OCI-LY7 (cell line): ENCODE data around the gene ARL4A. TPM values are rescaled to one million over a fixed set of nuclear protein-coding genes. Genes with fewer than 3 reads are reported as not detected.
"Not testable (repeated sequence)": the region's sequence is repeated elsewhere in the genome, so short reads cannot be mapped to it uniquely, and the experiment has no call there.

Experiments
- BruUV-seq: library from RNA; stranded (reverse); fragments of 400-500 nt; replicated peaks from 2 replicates; lab custom pipeline; 2021; lab: Mats Ljungman, UMichigan
- CTCF ChIA-PET: fragments of 300-600 bp; sonication (Branson Sonifier 250); formaldehyde crosslinking; loops from one replicate; lab custom pipeline; 2022; ENCODE audit warnings: antibody characterized with exemption; ENCODE audit not compliant: unreplicated experiment; lab: Charles Lee
- POLR2A ChIA-PET: fragments of 300-600 bp; sonication (Branson Sonifier 250); formaldehyde crosslinking; loops from one replicate; lab custom pipeline; 2022; ENCODE audit warnings: antibody characterized with exemption; lab: Charles Lee
- DNase-seq: peaks from one replicate; pipeline ENCODE4 v3.0.0-alpha.2; 2015; ENCODE audit warnings: low spot score
- H2AFZ ChIP-seq: fragments of 200-600 bp; sonication (generic), shearing (Covaris generic); 2 replicates; pipeline ENCODE4 v1.6.1; 2014; ENCODE audit warnings: mild to moderate bottlenecking, antibody characterized with exemption, low read length, moderate library complexity
- H3K27ac ChIP-seq: fragments of 200-600 bp; sonication (generic); 2 replicates; pipeline ENCODE4 v1.5.1; 2014; ENCODE audit warnings: mixed run types, low read depth, mild to moderate bottlenecking, moderate library complexity, low read length, inconsistent platforms; ENCODE audit not compliant: poor library complexity, severe bottlenecking
- H3K36me3 ChIP-seq: fragments of 200-600 bp; sonication (generic); 2 replicates; pipeline ENCODE4 v1.6.1; 2014; ENCODE audit warnings: mild to moderate bottlenecking, antibody characterized with exemption, low read length, moderate library complexity, mixed read lengths; ENCODE audit not compliant: insufficient read depth
- H3K4me1 ChIP-seq: fragments of 200-600 bp; sonication (generic); 2 replicates; pipeline ENCODE4 v1.5.1; 2014; ENCODE audit warnings: mild to moderate bottlenecking, low read length; ENCODE audit not compliant: insufficient read depth, poor library complexity, severe bottlenecking
- H3K4me2 ChIP-seq: fragments of 200-600 bp; sonication (generic); 2 replicates; pipeline ENCODE4 v1.6.1; 2014; ENCODE audit warnings: mild to moderate bottlenecking, low read length
- H3K4me3 ChIP-seq: fragments of 200-600 bp; sonication (generic); 2 replicates; pipeline ENCODE4 v1.5.1; 2014; ENCODE audit warnings: mild to moderate bottlenecking, low read depth, low read length; ENCODE audit not compliant: poor library complexity, severe bottlenecking
- H3K79me2 ChIP-seq: fragments of 200-600 bp; sonication (generic); 2 replicates; pipeline ENCODE4 v1.6.1; 2016; ENCODE audit warnings: low read depth, mild to moderate bottlenecking, low read length, moderate library complexity, mixed read lengths; ENCODE audit not compliant: insufficient read depth
- H3K9me2 ChIP-seq: fragments of 200-600 bp; sonication (generic); 2 replicates; pipeline ENCODE4 v1.6.1; 2016; ENCODE audit warnings: mild to moderate bottlenecking, low read length, mixed read lengths; ENCODE audit not compliant: insufficient read depth
- H3K9me3 ChIP-seq: fragments of 200-600 bp; sonication (generic); 2 replicates; pipeline ENCODE4 v1.6.1; 2014; ENCODE audit warnings: mild to moderate bottlenecking, mixed run types, low read length, mixed read lengths
- H4K20me1 ChIP-seq: fragments of 200-600 bp; sonication (generic); 2 replicates; pipeline ENCODE4 v1.6.1; 2014; ENCODE audit warnings: mild to moderate bottlenecking, antibody characterized with exemption, low read length, moderate library complexity, mixed read lengths; ENCODE audit not compliant: insufficient read depth
- EZH2phosphoT487 ChIP-seq: fragments of 200-600 bp; sonication (generic); IDR thresholded peaks from 2 replicates; pipeline ENCODE4 v1.6.1; 2018; ENCODE audit warnings: low read depth, borderline replicate concordance, mild to moderate bottlenecking, mixed run types, antibody characterized with exemption, low read length, moderate library complexity, mixed read lengths
- intact Hi-C: fragments of 100-400 bp; cut with micrococcal nuclease; formaldehyde crosslinking; loops from one replicate; pipeline ENCODE4 v1.10.0; 2022; ENCODE audit not compliant: unreplicated experiment
- total RNA-seq, 2 experiments: library from RNA; depleted of rRNA in 1 of 2; stranded (reverse); fragments of >200 nt in 1 of 2; shearing (Covaris generic) in 1 of 2; gene quantifications; 2 replicates each; pipeline ENCODE4 v1.2.3, GENCODE V29; 2014 to 2022
- TF ChIP-seq, protein P1 (sequence below): fragments of 200-600 bp; sonication (generic); conservative IDR thresholded peaks from 2 replicates; pipeline ENCODE4 v1.5.1; 2014; ENCODE audit warnings: mild to moderate bottlenecking, antibody characterized with exemption, low read length, moderate library complexity, mixed read lengths

The ARL4A gene
- total RNA-seq, 2 experiments from 2014 or later: 5.5 to 10.1 TPM

DNA sequence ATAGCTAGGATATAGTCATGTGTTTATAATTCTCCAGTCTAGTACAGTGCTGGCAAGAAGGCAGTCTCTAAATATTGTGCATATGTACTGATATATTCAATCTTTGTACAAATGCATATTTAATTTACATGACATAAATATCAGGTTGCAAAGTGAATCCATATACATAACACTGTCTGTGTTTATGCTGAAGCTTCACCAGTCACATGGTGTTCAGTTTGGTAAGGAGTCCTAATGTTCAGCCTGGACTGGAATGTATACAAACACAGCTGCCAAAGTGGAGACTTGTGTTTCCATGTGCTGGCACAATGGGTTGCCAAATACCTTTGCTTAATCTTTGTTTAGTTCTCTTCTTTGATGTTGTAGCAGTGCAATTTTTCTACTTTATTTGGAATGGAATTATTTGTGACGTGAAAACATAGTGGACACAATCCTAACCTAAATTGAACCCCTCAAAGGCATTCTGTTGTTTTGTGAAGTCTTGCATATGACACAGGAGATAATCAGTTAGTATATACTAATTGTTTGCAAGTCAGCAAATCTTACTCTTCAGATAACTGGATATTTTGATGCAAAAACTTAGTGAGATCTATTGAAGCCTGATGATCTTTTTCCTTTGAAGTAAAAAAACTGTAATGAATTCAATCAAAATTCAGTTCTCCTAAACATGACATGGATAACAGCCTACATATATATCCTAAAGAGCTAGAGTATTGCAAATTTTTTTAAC lies 17.3 kb upstream of the ARL4A start:
- H3K4me1 ChIP-seq: no peaks in the 10 kb centered on the region
- no peaks in the 10 kb centered on the region for H3K79me2 ChIP-seq
- H4K20me1 ChIP-seq: no peaks in the 10 kb centered on the region
- ChIA-PET CTCF (no interaction called here), POLR2A (no interaction called here)
- H2AFZ ChIP-seq: no peak overlapping the region
- BruUV-seq: no TSS peak
- TF ChIP-seq, protein P1, sequence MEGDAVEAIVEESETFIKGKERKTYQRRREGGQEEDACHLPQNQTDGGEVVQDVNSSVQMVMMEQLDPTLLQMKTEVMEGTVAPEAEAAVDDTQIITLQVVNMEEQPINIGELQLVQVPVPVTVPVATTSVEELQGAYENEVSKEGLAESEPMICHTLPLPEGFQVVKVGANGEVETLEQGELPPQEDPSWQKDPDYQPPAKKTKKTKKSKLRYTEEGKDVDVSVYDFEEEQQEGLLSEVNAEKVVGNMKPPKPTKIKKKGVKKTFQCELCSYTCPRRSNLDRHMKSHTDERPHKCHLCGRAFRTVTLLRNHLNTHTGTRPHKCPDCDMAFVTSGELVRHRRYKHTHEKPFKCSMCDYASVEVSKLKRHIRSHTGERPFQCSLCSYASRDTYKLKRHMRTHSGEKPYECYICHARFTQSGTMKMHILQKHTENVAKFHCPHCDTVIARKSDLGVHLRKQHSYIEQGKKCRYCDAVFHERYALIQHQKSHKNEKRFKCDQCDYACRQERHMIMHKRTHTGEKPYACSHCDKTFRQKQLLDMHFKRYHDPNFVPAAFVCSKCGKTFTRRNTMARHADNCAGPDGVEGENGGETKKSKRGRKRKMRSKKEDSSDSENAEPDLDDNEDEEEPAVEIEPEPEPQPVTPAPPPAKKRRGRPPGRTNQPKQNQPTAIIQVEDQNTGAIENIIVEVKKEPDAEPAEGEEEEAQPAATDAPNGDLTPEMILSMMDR: no peak
- TF ChIP-seq EZH2phosphoT487: no peak
- no peak overlapping the region for H3K27ac ChIP-seq
- no peaks in the 10 kb centered on the region for H3K9me3 ChIP-seq
- H3K4me2 ChIP-seq: no peak overlapping the region
- no peak overlapping the region for H3K4me3 ChIP-seq
- no peaks in the 10 kb centered on the region for H3K9me2 ChIP-seq
- no peaks in the 10 kb centered on the region for H3K36me3 ChIP-seq
- DNase-seq: no peak
- intact Hi-C loops: no loop called here

DNA sequence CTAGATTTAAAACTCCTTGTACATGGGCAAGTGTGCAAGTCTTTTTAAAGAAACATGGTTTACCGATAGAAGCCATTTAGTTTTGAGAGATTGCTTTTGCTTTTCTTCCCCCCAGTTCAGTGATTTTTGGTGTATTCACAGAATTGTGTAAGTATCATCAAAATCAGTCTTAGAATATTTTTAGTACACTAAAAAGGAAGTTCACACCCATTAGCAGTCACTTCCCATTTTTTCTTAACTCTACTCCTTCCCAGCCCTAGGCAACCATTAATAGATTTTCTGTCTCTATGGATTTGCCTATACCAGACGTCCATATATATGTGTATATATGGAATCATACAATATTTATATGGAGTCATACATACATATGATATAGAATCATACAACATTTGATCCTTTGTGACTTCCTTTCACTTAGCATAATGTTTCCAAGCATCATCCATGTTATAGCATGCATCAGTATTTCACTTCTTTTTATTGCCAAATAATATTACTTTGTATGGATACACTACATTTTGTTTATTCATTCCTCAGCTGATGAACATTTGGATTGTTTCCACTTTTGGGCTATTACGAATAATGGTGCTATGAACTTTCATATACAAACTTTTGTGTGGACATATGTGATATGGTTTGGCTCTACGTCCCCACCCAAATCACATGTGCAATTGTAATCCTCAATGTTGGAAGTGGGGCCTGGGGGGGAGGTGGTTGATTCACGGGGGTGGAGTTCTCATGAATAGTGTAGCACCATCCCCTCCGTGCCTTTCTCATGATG lies 16.5 kb upstream of the ARL4A start:
- CTCF ChIA-PET: no interaction called here
- Histone ChIP-seq H3K79me2 (no peaks in the 10 kb centered on the region), H3K9me2 (no peaks in the 10 kb centered on the region), H3K9me3 (no peaks in the 10 kb centered on the region), H3K4me1 (no peaks in the 10 kb centered on the region), H3K27ac (no peak overlapping the region), H3K36me3 (no peaks in the 10 kb centered on the region), H3K4me2 (no peak overlapping the region), H3K4me3 (no peak overlapping the region), H2AFZ (no peak overlapping the region), H4K20me1 (no peaks in the 10 kb centered on the region)
- no TSS peak for BruUV-seq
- intact Hi-C loops: no loop called here
- no peak for TF ChIP-seq EZH2phosphoT487
- TF ChIP-seq, protein P1: no peak
- DNase-seq: no peak
- POLR2A ChIA-PET: interaction anchor here (0.6 kb wide), 1 partner anchor 1312 kb away, joined by 3 read pairs; no protein-coding TSS in a partner anchor

DNA sequence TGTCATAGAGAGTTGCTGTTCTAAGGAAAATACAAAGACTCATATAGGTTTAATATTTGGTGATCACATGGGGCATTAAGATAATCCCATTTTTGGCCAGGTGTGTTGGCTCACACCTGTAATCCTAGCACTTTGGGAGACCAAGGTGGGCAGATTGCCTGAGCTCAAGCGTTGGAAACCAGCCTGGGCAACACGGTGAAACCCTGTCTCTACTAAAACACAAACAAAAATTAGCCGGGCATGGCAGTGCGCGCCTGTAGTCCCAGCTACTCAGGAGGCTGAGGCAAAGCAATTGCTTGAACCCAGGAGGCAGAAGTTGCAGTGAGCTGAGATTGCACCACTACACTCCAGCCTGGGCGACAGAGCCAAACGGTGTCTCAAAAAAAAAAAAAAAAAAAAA lies 14.0 kb upstream of the ARL4A start:
- H2AFZ ChIP-seq, intact Hi-C loops, BruUV-seq, H3K4me1 ChIP-seq, H3K4me3 ChIP-seq, H3K9me2 ChIP-seq, H3K4me2 ChIP-seq, H3K79me2 ChIP-seq, CTCF ChIA-PET, DNase-seq, H3K36me3 ChIP-seq, H3K9me3 ChIP-seq, H4K20me1 ChIP-seq, H3K27ac ChIP-seq, POLR2A ChIA-PET: not testable (repeated sequence)
